ENCODE data around the gene DDX41.

The DDX41 gene

GRCh38 chr5:177474846-177475562 is 41.8 kb downstream of the DDX41 start:
- Histone ChIP-seq H3K36me3 (no peaks in the 10 kb centered on the region), H3K27ac (peak overlapping the region; percentile 91 to 100), H3K9me3 (no peaks in the 10 kb centered on the region), H3K27me3 (no peaks in the 10 kb centered on the region), H3K4me3 (no peak overlapping the region), H3K4me1 (peaks cover 0 to 90% (median 78%) of the 10 kb centered on the region in 4 donors)
- intact Hi-C loops (cut with DNase I; ENCODE audit: low total_unique reads) = no loop called here
- no peak for DNase-seq
- TF ChIP-seq CTCF (IDR thresholded peaks at IDR 0.05) = peak in 1 of 2 experiments; percentile 10

DNA sequence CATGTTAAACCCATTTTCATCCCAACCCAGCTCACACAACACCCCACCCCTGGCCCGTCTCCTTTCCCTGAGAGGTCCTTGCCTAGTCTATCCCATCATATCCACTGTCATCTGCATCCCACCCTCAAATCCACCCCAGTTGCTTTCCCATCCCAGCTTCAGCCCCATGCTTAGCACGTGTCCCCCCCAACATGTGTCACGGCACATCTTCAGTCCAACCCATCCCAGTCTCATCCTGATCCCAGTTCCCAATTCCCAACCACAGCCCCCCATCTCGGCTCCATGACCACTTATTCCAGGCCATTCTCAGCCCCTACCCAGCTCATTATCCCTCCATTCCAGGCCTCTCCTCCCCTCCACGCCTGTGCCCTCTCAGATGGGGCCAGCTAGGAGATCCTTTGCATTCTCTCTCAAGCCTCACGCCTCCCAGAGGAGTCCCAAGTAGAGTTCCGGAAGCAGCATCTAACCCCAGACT is 42.7 kb downstream of the DDX41 start:
- H3K36me3 ChIP-seq = no peaks in the 10 kb centered on the region
- DNase-seq = no peak
- intact Hi-C loops (cut with DNase I; ENCODE audit: low total_unique reads) = no loop called here
- peak overlapping the region; percentile 85 to 94 for H3K4me3 ChIP-seq
- peak overlapping the region; percentile 91 to 100 for H3K27ac ChIP-seq
- H3K27me3 ChIP-seq = no peaks in the 10 kb centered on the region
- peaks cover 0 to 88% (median 75%) of the 10 kb centered on the region in 4 donors for H3K4me1 ChIP-seq
- TF ChIP-seq CTCF (IDR thresholded peaks at IDR 0.05) = no peak
- H3K9me3 ChIP-seq = no peaks in the 10 kb centered on the region

- DNase-seq = peak in 1 of 2 donors; percentile 80
- TF ChIP-seq CTCF (IDR thresholded peaks at IDR 0.05) = no peak
- peaks cover 0 to 88% (median 72%) of the 10 kb centered on the region in 4 donors for H3K4me1 ChIP-seq
- no peaks in the 10 kb centered on the region for H3K27me3 ChIP-seq
- H3K27ac ChIP-seq = peak within 1 kb of the TSS; percentile 91 to 100
- intact Hi-C loops (cut with DNase I; ENCODE audit: low total_unique reads) = no loop called here
- H3K4me3 ChIP-seq = peak within 1 kb of the TSS; percentile 85 to 94
- H3K36me3 ChIP-seq = peaks cover 0 to 5% (median 0%) of the 10 kb centered on the region in 3 donors
- H3K9me3 ChIP-seq = no peaks in the 10 kb centered on the region
Observed at GRCh38 chr5:177473443-177474001, 43.2 kb downstream of the DDX41 start, which contains the start of gene DBN1. Gene DBN1 (minus strand): TSS chr5:177473634. CDS start chr5:177473521, 113 bp downstream.

DNA sequence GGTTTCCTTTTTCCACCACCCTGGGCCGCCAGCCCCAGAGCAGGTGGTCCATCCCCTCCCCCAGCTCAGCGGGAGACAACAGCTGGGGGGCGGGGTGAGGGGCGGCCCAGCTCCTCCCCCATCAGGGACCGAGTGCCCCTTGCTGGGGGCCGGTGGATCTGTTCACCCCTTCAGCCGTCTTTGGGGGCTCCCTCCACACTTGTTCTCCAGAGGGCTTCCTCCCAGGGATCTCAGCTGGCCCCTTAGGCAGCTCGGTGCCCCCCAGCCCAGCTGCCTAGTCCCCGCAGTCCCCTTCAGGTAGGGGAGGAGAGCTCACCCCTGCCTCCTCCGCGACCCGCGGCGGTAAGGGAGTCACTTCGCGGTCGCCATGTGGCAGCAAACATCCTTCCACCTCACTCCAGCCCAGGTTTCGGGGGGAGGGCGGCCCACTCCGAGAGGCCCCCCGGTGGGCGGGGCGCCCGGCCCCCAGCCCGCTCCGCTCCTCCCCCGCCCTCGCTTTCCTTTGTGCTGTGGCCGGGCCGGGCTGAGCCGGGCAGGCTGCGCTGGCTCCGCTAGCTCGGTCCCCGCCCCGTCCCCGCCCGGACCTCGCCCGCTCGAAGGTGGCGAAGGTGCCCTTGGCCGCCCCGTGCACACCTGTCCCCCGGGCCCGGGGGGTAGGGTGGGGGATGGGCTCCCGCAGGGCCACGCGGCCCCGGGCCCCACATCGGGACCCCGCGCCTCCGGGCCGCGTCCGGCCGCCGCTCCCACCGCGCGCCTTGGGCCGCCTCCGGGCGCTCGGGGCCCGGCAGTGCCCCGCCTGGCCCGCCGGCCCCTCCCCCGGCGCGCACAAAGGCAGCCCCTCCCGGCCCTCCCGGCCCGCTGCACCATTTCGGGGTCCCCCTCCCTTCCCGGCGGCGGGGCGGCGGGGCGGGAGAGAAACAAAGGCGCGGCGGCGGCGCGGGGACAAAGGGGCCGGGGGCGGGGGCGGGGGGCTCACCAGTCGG is 44.0 kb downstream of the DDX41 start:
- intact Hi-C loops (cut with DNase I; ENCODE audit: low total_unique reads) = no loop called here
- H3K27me3 ChIP-seq = no peaks in the 10 kb centered on the region
- peak in 1 of 2 donors; percentile 77 for DNase-seq
- peak overlapping the region; percentile 85 to 94 for H3K4me3 ChIP-seq
- peaks cover 0 to 13% (median 2%) of the 10 kb centered on the region in 3 donors for H3K36me3 ChIP-seq
- peak overlapping the region; percentile 91 to 100 for H3K27ac ChIP-seq
- H3K9me3 ChIP-seq = no peaks in the 10 kb centered on the region
- H3K4me1 ChIP-seq = peaks cover 0 to 81% (median 68%) of the 10 kb centered on the region in 4 donors
- no peak for TF ChIP-seq CTCF (IDR thresholded peaks at IDR 0.05)

Data from tibial artery (tissue), 4 donors.